Esophagus (tissue), 2 donors: ENCODE measurements around the gene PPIE. TPM values are rescaled to one million over a fixed set of nuclear protein-coding genes. Genes with fewer than 3 reads are reported as not detected.
A peak's percentile ranks its signal among the peaks of the same experiment; 100 is the strongest.

Source experiments
- H3K27ac ChIP-seq, 2 donors: one replicate each; pipeline ENCODE4 v1.5.1; 2013; ENCODE audit warnings: low read depth in 2 of 2, mild to moderate bottlenecking in 2 of 2, inconsistent platforms in 1 of 2, low read length in 1 of 2, moderate library complexity in 1 of 2
- H3K27me3 ChIP-seq, 2 donors: one replicate each; pipeline ENCODE4 v1.6.1; 2013; ENCODE audit warnings: low read length in 2 of 2, control low read depth in 1 of 2, mild to moderate bottlenecking in 1 of 2; ENCODE audit not compliant: insufficient read depth in 2 of 2, control insufficient read depth in 1 of 2
- H3K36me3 ChIP-seq, 2 donors: one replicate each; pipeline ENCODE4 v1.6.1; 2013; ENCODE audit warnings: low read length in 1 of 2; ENCODE audit not compliant: control insufficient read depth in 2 of 2, insufficient read depth in 2 of 2
- H3K4me1 ChIP-seq, 2 donors: one replicate each; pipeline ENCODE4 v1.6.1; 2013; ENCODE audit warnings: low read length in 1 of 2; ENCODE audit not compliant: control insufficient read depth in 2 of 2, insufficient read depth in 2 of 2
- H3K4me3 ChIP-seq, 2 donors: one replicate each; pipeline ENCODE4 v1.5.1; 2013; ENCODE audit warnings: low read length in 2 of 2, mild to moderate bottlenecking in 2 of 2, low read depth in 1 of 2, moderate library complexity in 1 of 2
- H3K9me3 ChIP-seq, 2 donors: one replicate each; pipeline ENCODE4 v1.6.1; 2013; ENCODE audit warnings: mild to moderate bottlenecking in 2 of 2, low read depth in 1 of 2, low read length in 1 of 2, moderate library complexity in 1 of 2; ENCODE audit not compliant: control insufficient read depth in 2 of 2, insufficient read depth in 1 of 2
- WGBS, 2 donors: extraction: QIAGEN DNeasy Blood & Tissue Kit; methylation state at CpG; one replicate each; pipeline ENCODE4 v1.1.7; 2013; 5-methylcytosine and 5-hydroxymethylcytosine counted together
- polyA plus RNA-seq, 2 donors: library from polyadenylated mRNA; stranded (reverse); fragments of 200-250 nt; gene quantifications; one replicate each; pipeline ENCODE4 v1.2.3, GENCODE V29; 2013
- donor health status: healthy with polysubstance abuse.
- donor health status: Bipolar disorder and iron deficiency.

Gene PPIE
- polyA plus RNA-seq, 2 donors, result 24.7 to 41.3 TPM

- H3K36me3 ChIP-seq, result no peaks in the 10 kb centered on the region
- 47 to 69% methylated on average over 4 of the region's 4 CpGs for WGBS, 2 donors
- H3K27me3 ChIP-seq, result peaks cover 0 to 5% of the 10 kb centered on the region in 2 donors
- no peak overlapping the region for H3K4me3 ChIP-seq
- H3K9me3 ChIP-seq, result no peaks in the 10 kb centered on the region
- no peaks in the 10 kb centered on the region for H3K4me1 ChIP-seq
- no peak overlapping the region for H3K27ac ChIP-seq
These were observed 8.8 kb upstream of the PPIE start for GRCh38 chr1:39729842-39730241.

- Histone ChIP-seq H3K27ac (no peak overlapping the region), H3K4me1 (no peaks in the 10 kb centered on the region), H3K27me3 (no peaks in the 10 kb centered on the region), H3K36me3 (no peaks in the 10 kb centered on the region), H3K9me3 (no peaks in the 10 kb centered on the region), H3K4me3 (no peak overlapping the region)
- WGBS, 2 donors, result 45 to 56% methylated on average over 3 of the region's 3 CpGs
These were observed 6.0 kb upstream of the PPIE start for GRCh38 chr1:39732730-39733129.

GRCh38 chr1:39733161-39733560, 5.5 kb upstream of the PPIE start:
- no peak overlapping the region for H3K27ac ChIP-seq
- 41 to 50% methylated on average over 7 of the region's 7 CpGs for WGBS, 2 donors
- no peaks in the 10 kb centered on the region for H3K9me3 ChIP-seq
- H3K4me3 ChIP-seq, result no peak overlapping the region
- H3K27me3 ChIP-seq, result no peaks in the 10 kb centered on the region
- no peaks in the 10 kb centered on the region for H3K36me3 ChIP-seq
- H3K4me1 ChIP-seq, result no peaks in the 10 kb centered on the region

DNA sequence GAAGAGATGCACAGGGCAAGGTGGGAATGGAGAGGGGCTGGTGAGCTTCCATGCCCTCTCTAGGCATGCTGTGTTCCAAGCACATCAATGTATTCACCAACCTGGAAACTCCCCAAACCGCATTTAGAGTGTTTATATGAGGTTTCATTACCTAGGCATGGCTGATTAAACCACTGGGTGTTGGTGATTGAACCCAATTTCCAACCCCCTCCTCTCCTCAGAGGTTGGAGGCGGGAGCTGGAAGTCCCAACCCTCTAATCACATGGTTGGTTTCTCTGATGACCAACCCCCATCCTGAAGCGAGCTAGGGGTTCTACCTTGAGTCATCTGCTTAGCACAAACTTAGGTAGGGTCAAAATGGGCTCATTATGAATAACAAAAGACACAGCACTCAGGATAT, 3.0 kb upstream of the PPIE start:
- no peak overlapping the region for H3K4me3 ChIP-seq
- H3K4me1 ChIP-seq, result peaks cover 6 to 9% of the 10 kb centered on the region in 2 donors
- no peaks in the 10 kb centered on the region for H3K9me3 ChIP-seq
- no peak overlapping the region for H3K27ac ChIP-seq
- WGBS, 2 donors, result 69 to 83% methylated on average over 3 of the region's 3 CpGs
- no peaks in the 10 kb centered on the region for H3K27me3 ChIP-seq
- H3K36me3 ChIP-seq, result no peaks in the 10 kb centered on the region

DNA sequence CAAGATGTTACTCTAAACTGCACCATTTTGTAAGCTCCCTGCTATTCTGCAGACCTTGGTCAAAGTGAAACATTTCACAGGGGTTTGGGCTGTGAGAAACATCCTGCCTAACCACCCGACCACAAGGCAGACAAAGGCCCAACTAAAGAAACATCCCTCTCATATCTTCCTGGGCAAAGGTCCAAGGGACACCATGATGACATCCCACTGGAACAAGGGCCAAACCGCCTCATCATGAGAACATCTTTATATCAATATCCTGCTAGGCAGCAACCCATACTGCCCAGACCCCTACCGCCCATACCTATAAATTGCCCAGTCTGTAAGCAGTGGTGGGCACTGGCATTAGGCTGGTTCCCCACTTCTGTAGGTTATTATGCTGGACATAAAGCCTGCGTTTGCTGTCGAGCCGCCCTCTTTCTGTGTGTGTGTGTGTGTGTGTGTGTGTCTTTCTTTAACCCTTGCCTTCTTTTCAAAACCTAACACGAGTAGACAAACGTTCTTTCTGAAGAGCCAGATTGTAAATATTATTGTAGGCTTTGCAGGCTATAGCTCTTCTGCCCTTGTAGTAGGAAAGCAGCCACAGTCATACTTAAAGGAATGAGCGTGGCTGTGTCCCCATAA, 1.0 kb upstream of the PPIE start:
- Histone ChIP-seq H3K27me3 (no peaks in the 10 kb centered on the region), H3K4me3 (no peak overlapping the region), H3K4me1 (peaks cover 6 to 9% of the 10 kb centered on the region in 2 donors), H3K9me3 (no peaks in the 10 kb centered on the region), H3K27ac (no peak overlapping the region), H3K36me3 (peaks cover 6 to 12% of the 10 kb centered on the region in 2 donors)
- 81 to 83% methylated on average over 9 of the region's 9 CpGs for WGBS, 2 donors

DNA sequence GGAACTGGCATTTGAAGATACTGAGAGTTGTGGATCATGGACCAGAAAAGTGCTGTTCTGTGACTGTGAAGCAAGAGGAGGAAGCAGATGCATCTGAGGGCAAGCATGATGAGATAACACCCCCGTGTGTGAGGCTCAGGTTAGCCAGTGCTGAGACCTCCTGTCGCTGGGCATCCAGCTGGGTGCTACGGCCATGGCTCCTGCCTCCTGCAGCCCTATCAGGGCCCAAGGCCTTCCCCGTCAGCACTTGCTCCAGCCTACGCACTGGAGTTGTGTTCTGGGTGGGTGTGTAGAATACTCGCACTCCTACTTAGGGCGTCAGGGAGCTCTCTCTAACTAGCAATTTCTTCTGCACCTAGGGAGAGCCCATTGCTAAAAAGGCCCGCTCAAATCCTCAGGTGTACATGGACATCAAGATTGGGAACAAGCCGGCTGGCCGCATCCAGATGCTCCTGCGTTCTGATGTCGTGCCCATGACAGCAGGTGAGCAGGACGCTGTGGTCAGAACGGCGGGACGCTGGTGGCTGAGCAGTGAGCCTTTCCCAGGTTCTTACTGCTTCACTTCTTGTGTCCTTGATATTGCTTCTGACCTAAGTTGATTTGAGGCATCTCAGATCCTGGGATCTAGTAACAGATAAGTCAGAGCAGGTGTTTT, 6.5 kb downstream of the PPIE start:
- H3K27ac ChIP-seq, result no peak overlapping the region
- peaks cover 36 to 45% of the 10 kb centered on the region in 2 donors for H3K36me3 ChIP-seq
- peaks cover 0 to 2% of the 10 kb centered on the region in 2 donors for H3K9me3 ChIP-seq
- H3K27me3 ChIP-seq, result no peaks in the 10 kb centered on the region
- no peak overlapping the region for H3K4me3 ChIP-seq
- WGBS, 2 donors, result 94 to 95% methylated on average over 16 of the region's 16 CpGs
- no peaks in the 10 kb centered on the region for H3K4me1 ChIP-seq

DNA sequence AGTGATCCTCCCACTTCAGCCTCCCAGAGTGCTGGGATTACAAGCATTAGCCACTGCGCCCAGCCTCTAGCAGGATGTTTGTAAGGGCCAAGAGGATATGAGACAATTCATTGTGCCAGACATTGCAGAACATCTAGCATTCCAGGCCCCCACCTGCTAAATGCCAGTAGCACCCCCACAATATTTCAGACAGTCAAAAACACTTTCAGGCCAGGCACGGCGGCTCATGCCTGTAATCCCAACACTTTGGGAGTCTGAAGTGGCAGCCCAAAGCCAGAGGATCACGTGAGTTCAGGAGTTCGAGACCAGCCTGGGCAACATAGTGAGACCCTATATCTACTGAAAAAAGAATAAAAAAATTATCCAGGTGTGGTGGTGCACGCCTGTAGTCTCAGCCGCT, 12.9 kb downstream of the PPIE start:
- H3K27ac ChIP-seq, result no peak overlapping the region
- WGBS, 2 donors, result 97 to 99% methylated on average over 7 of the region's 7 CpGs
- H3K9me3 ChIP-seq, result no peaks in the 10 kb centered on the region
- peaks cover 36 to 45% of the 10 kb centered on the region in 2 donors for H3K36me3 ChIP-seq
- no peaks in the 10 kb centered on the region for H3K4me1 ChIP-seq
- no peak overlapping the region for H3K4me3 ChIP-seq
- no peaks in the 10 kb centered on the region for H3K27me3 ChIP-seq

- Histone ChIP-seq H3K27ac (no peak overlapping the region), H3K9me3 (no peaks in the 10 kb centered on the region), H3K36me3 (peaks cover 36 to 49% of the 10 kb centered on the region in 2 donors), H3K4me3 (no peak overlapping the region), H3K4me1 (no peaks in the 10 kb centered on the region), H3K27me3 (no peaks in the 10 kb centered on the region)
- WGBS, 2 donors, result 89 to 92% methylated on average over 6 of the region's 6 CpGs
These were observed 14.0 kb downstream of the PPIE start for GRCh38 chr1:39752703-39753102.

DNA sequence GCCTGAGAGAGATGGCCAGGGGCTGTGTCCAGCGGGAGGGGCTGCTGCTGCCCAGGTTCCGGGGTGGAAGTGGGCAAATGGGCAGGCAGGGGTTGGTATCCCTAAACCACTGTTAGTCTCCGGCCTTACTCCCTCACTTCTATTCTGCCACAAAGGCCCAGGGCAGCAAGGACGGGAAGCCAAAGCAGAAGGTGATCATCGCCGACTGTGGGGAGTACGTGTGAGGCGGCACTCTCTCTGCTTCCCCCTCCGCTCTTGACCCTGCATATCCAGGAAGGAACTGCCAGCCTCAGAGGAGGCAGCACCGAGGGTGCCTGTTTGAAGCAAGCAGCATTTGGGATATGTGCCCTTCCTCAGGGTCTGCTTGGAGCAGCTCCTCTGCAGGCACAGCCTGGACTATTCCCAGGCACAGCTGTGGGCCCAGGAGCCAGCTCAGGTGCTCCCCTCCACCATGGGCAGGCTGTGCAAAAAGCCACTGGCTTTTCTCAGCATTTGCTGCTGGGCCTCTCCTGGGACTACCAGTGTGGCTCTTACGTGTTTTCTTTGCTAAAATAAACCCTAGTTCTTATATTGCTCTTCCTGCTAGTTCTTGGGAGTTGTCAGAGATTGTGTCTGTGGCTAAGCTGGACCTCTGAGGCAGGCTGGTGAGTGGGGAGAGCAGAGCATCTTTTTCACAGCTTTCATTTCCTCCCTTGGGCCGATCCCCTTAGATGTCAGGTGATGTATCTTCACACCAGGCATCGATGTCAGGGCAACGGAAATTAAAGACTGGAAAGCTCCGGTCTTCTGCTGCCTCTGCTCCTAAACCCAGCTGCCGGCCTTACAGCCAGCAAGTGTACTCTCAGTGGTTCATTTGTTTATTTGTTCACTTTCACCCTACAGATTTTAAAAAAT, 14.7 kb downstream of the PPIE start:
- Histone ChIP-seq H3K27me3 (no peaks in the 10 kb centered on the region), H3K4me1 (no peaks in the 10 kb centered on the region), H3K9me3 (no peaks in the 10 kb centered on the region), H3K27ac (peak overlapping the region in 1 of 2 donors; percentile 6), H3K4me3 (no peak overlapping the region), H3K36me3 (peaks cover 36 to 50% of the 10 kb centered on the region in 2 donors)
- 84 to 88% methylated on average over 16 of the region's 16 CpGs for WGBS, 2 donors
